ENCODE data around the gene IL23R.

DNA sequence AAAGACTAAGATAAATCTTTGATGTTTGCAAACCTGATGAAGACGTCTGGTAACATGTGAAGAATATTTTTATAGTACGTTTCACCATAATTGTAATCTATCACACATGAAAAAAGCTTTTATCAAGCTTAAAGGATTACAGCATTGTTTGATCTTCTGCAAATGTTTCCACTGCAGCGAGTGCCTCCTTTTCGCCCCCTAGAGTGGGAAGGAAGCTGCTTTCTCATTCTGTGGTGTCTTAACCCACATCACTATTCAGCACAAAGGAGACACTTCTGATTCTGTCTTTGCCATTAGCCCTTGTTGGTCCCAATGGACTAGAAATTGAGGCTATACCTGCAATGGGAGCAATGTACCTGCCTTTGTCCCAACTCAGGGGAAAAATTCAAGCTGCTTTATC lies 95.4 kb downstream of the IL23R start:
- TF ChIP-seq CTCF (IDR thresholded peaks at IDR 0.05 in 8 of 11, conservative IDR thresholded peaks at IDR 0.05 in 3 of 11) (peak in 2 of 11 experiments; percentile 21 to 23), POLR2A (IDR thresholded peaks at IDR 0.05) (no peak), POLR2AphosphoS5 (IDR thresholded peaks at IDR 0.05) (no peak)

Data from spleen (tissue), 7 donors.